NB4 (cell line): Measurements from ENCODE around the gene GRXCR1.

Source experiments
- CTCF ChIP-seq: IDR thresholded peaks from one replicate; pipeline ENCODE4 v1.5.1; 2012; ENCODE audit warnings: low read depth, low read length
- POLR2A ChIP-seq: IDR thresholded peaks from 2 replicates; pipeline ENCODE4 v1.6.1; 2011; ENCODE audit warnings: mild to moderate bottlenecking; ENCODE audit not compliant: insufficient read length; ENCODE audit errors: extremely low read depth

GRCh38 chr4:42985976-42986375 is 93.5 kb downstream of the GRXCR1 start:
- TF ChIP-seq CTCF, result no peak
- no peak for TF ChIP-seq POLR2A
